Stimulated activated CD4-positive, alpha-beta T cell treated with anti-CD3 and anti-CD28 coated beads, TNF-alpha, amount 100 ng/mL, for 48 hours (primary cell): ENCODE data around the gene ERVFRD-1.

Experiments used
- DNase-seq, 3 donors: peaks; one replicate each; pipeline ENCODE4 v3.0.0-alpha.2; 2020; ENCODE audit warnings: low read depth in 3 of 3

ERVFRD-1 gene

GRCh38 chr6:11110921-11111768, at the start of gene ERVFRD-1:
ERVFRD-1 (minus strand) TSS chr6:11111725; CDS start chr6:11105310, 6,415 bp downstream.
- peak in 1 of 3 donors; percentile 5 for DNase-seq

- no peak for DNase-seq
Observed at GRCh38 chr6:11160199-11160598, 48.7 kb upstream of the ERVFRD-1 start.

- no peak for DNase-seq
Observed at GRCh38 chr6:11155589-11155988, 44.1 kb upstream of the ERVFRD-1 start.

GRCh38 chr6:11153447-11153846, 41.9 kb upstream of the ERVFRD-1 start:
- DNase-seq, result no peak

- DNase-seq, result no peak
Observed at GRCh38 chr6:11152581-11152980, 41.1 kb upstream of the ERVFRD-1 start.

GRCh38 chr6:11151488-11151887, 40.0 kb upstream of the ERVFRD-1 start:
- no peak for DNase-seq

- no peak for DNase-seq
Observed at GRCh38 chr6:11149551-11149950, 38.0 kb upstream of the ERVFRD-1 start.

- no peak for DNase-seq
Observed at GRCh38 chr6:11146117-11146826, 34.7 kb upstream of the ERVFRD-1 start.

GRCh38 chr6:11144393-11144851, 32.9 kb upstream of the ERVFRD-1 start:
- peak; percentile 49 to 69 (median 51) for DNase-seq

GRCh38 chr6:11143394-11144371, 32.2 kb upstream of the ERVFRD-1 start:
- DNase-seq, result no peak

- no peak for DNase-seq
Observed at GRCh38 chr6:11142296-11143027, 30.9 kb upstream of the ERVFRD-1 start.

GRCh38 chr6:11141295-11141694, 29.8 kb upstream of the ERVFRD-1 start:
- no peak for DNase-seq

GRCh38 chr6:11140056-11140455, 28.5 kb upstream of the ERVFRD-1 start:
- no peak for DNase-seq

- no peak for DNase-seq
Observed at GRCh38 chr6:11139051-11139960, 27.8 kb upstream of the ERVFRD-1 start.

GRCh38 chr6:11136809-11137208, 25.3 kb upstream of the ERVFRD-1 start:
- no peak for DNase-seq

GRCh38 chr6:11133281-11133680, 21.8 kb upstream of the ERVFRD-1 start:
- DNase-seq, result no peak

- no peak for DNase-seq
Observed at GRCh38 chr6:11132194-11132888, 20.8 kb upstream of the ERVFRD-1 start.

GRCh38 chr6:11130605-11131004, 19.1 kb upstream of the ERVFRD-1 start:
- no peak for DNase-seq

- DNase-seq, result no peak
Observed at GRCh38 chr6:11129908-11130565, 18.5 kb upstream of the ERVFRD-1 start.
